Stimulated activated CD4-positive, alpha-beta T cell treated with anti-CD3 and anti-CD28 coated beads, Interleukin-4, amount 100 ng/mL, for 1 hour (primary cell): ENCODE measurements around the gene RAB25.
"Not testable (repeated sequence)": the region's sequence is repeated elsewhere in the genome, so short reads cannot be mapped to it uniquely, and the experiment has no call there.

ENCODE experiments used
- DNase-seq: peaks from one replicate; pipeline ENCODE4 v3.0.0-alpha.2; 2020

The RAB25 gene

GRCh38 chr1:156055281-156056048 lies 5.5 kb upstream of the RAB25 start:
- no peak for DNase-seq

GRCh38 chr1:156056326-156056849 lies 4.6 kb upstream of the RAB25 start:
- no peak for DNase-seq

- no peak for DNase-seq
Observed at GRCh38 chr1:156062189-156062588, 1.2 kb downstream of the RAB25 start.

GRCh38 chr1:156063997-156064285 lies 3.0 kb downstream of the RAB25 start:
- no peak for DNase-seq

DNA sequence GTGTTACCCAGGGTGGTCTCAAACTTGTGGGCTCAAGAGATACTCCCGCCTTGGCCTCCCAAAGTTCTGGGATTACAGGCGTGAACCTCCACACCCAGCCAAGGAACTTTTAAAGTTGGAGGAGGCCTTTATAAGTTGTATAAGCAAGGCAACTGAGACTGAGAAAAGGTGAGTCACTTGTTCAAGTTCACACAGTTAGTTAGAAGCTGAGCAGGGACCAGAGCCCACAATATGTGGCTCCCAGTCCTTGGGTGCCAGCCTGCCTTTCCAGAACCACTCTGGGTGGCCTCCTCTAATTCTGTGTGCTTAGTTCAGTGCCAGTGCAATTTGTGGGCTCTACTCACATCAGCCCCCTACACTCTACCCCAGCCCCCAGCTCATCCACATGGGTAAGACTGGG lies 3.7 kb downstream of the RAB25 start:
- DNase-seq: no peak

- DNase-seq: no peak
Observed at GRCh38 chr1:156065212-156065611, 4.3 kb downstream of the RAB25 start.

- no peak for DNase-seq
Observed at GRCh38 chr1:156065871-156066270, 4.9 kb downstream of the RAB25 start.

GRCh38 chr1:156067262-156067661 lies 6.3 kb downstream of the RAB25 start:
- DNase-seq: no peak

- no peak for DNase-seq
Observed at GRCh38 chr1:156069490-156070455, 8.8 kb downstream of the RAB25 start.

DNA sequence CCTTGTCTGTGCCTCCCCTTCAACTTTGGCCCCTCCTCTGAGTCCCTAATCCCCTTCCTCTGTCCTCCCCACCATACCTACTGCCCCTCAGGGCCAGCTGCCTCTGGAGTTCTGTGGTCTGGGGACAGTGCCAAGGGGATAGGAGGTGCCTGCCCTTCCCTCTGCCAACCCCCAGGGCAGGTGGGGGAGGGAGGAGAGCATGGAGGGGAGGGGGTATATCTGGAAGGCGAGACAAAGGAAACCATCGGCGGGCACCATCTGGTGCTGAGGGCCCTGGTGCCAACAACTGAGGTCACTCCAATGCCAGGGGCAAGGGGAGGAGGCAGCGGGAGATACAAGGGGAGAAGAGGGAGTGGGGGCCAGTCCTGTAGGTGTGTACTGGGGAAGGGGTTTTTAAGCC lies 9.6 kb downstream of the RAB25 start:
- no peak for DNase-seq

GRCh38 chr1:156071332-156071816 lies 10.4 kb downstream of the RAB25 start:
- not testable (repeated sequence) for DNase-seq

DNA sequence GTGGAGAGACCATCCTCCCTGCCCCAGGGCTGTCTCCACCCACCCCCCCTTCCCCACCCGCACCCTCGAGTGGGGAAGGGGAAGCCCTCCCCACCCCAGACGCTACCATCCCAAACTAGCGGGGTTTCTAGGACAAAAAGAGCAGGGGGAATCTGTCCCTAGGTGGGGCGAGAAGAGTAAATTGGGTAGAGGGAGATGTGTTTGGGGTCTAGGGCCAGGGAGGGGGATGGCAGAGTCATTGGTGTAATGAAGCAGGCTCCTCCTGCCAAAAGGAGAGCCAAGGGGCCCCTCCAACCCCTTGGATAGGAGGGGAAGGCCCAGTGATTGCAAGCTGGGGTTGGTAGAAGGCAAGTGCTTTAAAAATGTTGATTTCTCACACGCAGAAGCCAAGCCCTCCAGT lies 11.3 kb downstream of the RAB25 start:
- no peak for DNase-seq

- DNase-seq: no peak
Observed at GRCh38 chr1:156073110-156073687, 12.2 kb downstream of the RAB25 start.

GRCh38 chr1:156073740-156074139 lies 12.8 kb downstream of the RAB25 start:
- DNase-seq: no peak

- no peak for DNase-seq
Observed at GRCh38 chr1:156074661-156075060, 13.7 kb downstream of the RAB25 start.

- DNase-seq: no peak
Observed at GRCh38 chr1:156075162-156075561, 14.2 kb downstream of the RAB25 start.

DNA sequence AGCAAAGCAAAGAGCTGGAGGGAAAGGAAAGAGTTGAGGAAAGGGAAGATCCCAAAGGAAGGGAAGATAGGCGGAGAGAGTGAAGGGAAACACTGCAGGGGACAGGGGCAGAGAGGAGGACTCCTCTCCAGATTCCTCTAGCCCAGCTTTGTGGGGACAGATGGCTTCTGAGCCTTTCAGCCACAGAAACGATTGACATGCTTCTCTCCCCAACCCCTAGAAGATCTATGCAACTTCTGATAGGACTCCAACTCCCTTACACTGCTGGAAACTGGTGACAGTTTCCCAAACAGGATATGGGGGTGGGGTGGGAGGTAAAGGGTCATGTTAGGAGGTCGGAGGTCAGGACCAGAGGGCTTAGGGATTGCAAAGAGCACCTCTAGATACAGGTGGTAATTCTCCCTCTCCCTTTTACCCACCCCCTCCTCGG lies 14.8 kb downstream of the RAB25 start:
- DNase-seq: no peak

- DNase-seq: no peak
Observed at GRCh38 chr1:156076609-156077429, 15.9 kb downstream of the RAB25 start.

- no peak for DNase-seq
Observed at GRCh38 chr1:156077430-156077760, 16.4 kb downstream of the RAB25 start.

- no peak for DNase-seq
Observed at GRCh38 chr1:156078728-156079127, 17.8 kb downstream of the RAB25 start.

- DNase-seq: no peak
Observed at GRCh38 chr1:156079762-156080161, 18.8 kb downstream of the RAB25 start.

DNA sequence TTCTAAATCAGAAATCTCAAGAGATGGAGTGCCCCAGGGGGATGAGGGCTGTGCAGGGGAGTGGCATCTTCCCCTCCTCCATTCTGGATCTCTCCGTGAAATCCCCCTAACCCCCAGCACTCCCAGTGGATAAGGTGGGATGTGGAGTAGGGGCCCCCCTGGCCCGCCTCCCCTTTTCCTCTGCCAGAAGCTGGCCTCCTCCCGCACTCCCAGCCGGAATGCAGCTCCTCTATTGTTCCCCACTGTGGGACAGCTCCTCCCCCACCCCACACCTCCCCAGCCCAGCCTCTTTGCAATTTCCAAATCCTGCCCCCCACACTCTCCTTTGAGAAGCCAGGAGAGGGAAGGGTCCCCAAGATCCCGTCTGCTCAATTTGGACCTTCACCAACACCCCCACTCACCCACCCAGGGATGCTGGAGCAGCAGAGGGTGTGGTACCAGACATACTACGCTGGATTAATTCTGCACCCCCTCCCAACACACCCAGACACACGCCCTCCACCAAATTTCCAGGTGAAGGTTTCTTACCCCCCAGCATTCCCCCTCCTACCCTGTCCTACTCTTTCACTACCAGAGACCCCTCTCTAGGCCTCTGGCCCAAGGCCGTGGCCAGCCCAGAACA lies 19.4 kb downstream of the RAB25 start:
- no peak for DNase-seq
